GM18505 (cell line): ENCODE data around the gene OAS1.

Source experiments
- ATAC-seq: cut with Tn5 transposase; IDR thresholded peaks from one replicate; pipeline ENCODE4 v1.9.1; 2021; ENCODE audit not compliant: unreplicated experiment
- POLR2A ChIP-seq: IDR thresholded peaks from 4 replicates; pipeline ENCODE4 v1.6.1; 2011; ENCODE audit warnings: borderline replicate concordance; ENCODE audit not compliant: insufficient read depth, insufficient read length; ENCODE audit errors: extremely low read depth

Gene OAS1

DNA sequence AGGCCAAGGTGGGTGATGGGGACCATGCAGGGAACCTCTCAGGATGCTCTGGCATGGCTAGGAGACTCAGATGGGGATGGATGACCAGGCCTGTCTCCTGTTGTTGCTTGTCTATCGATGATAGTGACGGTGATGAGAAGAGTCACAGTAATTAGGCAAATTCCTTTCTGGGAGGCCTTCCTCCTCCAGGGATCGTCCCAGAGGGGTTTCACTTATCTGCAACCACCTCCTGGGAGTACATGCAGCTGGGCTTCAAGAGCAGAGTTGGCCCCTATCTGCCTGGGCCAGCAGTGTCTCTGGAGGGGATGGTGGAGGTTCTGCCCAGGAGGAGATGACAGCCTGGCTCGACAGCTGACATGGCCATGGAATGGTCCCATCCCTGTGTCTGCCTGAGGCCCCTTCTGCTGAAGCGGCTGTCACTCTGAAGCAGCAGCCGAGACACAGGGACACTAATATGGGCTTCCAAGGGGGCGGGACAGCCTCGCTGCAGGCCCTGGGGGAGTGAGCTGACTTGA is 27.5 kb upstream of the OAS1 start:
- no peak for TF ChIP-seq POLR2A
- no peak for ATAC-seq

DNA sequence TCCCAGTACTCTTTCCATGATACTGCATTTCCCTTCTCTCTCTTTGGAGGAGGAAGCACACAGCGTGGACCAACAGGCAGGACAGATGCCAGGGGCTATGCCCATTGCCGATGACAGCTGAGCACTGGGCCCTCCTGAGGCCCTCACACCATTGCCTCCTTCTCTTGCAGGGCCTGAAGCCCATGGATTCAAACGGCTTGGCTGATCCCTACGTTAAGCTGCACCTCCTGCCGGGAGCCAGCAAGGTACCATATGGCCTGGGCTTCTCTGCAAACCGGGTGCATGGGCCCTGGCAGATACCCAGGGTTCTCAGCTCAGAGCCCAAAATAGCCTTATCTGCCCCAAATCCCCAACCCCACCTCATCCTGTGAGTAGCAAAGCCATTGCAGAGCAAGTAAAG is 25.2 kb upstream of the OAS1 start:
- ATAC-seq = no peak
- TF ChIP-seq POLR2A = no peak

DNA sequence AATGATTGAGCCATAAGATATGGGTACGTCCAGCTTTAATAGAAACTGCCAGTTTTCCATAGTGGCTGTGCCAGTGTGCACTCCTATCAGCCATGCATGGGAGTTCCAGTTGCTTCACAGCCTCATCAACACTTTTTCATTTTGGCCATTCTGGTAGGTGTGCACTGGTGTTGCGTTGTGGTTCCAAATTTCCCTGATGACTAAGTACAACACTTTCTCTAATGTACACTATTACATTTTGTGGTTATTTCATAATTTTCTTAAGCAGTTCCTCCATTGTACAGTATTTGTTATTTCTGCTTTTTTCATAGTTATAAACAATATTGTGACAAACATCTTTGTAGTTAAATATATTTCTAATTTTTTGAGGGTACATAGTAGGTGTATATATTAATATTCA is 21.5 kb upstream of the OAS1 start:
- TF ChIP-seq POLR2A = no peak
- no peak for ATAC-seq

DNA sequence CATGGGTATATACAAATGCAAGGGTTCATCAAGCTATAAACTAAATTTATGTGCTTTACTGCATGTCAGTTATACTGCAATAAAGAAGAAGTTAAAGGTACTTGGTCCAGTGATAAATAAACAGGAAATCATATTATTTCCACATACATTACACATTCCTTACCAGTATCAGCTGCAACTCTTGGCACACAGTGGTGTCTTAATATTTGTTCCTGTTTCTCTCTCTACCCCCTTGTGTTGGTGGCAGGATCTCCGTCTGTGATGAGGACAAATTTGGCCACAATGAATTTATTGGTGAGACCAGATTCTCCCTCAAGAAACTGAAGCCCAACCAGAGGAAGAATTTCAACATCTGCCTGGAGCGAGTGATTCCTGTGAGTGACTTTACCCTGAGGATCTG is 19.2 kb upstream of the OAS1 start:
- ATAC-seq = no peak
- no peak for TF ChIP-seq POLR2A

DNA sequence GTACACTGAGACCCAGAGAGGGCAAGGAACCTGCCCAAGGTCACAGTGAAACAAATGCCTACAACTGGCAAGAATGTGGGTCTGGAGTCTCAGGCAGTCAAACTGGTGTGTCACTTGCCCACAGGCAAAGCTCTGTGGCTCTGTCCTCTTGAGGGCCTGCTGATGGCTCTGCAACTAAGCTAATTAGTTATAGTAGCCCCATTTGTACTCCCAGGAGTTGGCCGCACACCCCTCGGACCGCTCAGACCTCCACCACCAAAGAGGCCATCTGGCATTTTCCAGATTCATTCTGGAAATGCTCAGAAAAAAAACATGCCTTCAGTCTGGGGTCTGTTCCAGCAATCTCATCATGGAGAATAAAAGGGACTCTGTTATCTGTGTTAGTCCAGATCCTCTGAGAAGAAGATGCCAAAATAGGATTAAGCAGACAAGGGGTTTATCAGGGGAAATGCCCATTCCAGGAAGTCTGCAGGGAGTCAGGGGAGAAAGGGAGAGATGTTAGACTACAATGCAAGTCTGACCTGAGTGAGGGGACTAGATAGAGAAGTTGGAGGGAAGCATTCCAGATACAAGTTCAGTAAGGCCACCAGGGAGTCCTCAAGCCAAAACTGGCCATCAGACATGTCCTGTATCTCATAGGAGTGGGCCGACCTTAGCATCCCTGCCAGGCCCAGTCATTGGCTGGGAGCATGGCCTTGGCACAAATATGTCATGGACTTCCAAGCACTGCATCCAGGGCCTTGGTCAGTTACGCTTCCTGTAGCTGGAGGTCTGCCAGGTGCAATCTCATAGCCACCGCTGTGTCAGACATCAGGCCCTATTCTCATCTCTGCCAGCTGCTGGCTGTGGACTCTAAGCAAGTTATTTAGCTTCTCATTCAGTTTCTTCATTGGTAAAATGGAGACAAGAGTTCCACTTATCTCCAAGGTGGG is 15.4 kb upstream of the OAS1 start:
- TF ChIP-seq POLR2A = no peak
- ATAC-seq = no peak

DNA sequence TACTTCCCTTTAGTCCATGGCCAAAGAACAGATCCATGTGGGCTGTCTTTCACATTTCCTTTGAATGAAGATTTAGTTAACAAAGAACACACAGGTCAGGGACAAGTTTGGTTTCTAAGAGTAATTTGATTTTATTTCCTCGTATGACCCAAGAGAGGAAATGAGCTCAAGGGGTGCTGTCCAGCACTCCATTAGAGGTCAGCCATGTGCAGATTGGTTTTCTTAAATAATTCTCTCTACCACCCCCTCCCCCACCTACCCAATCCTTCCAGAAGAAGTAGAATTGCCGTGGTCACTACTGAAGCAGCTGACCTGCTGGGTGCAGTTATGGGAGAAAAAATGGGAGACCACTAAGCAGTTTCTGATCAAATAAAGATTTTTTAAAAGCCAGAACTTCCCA is 13.9 kb upstream of the OAS1 start:
- no peak for ATAC-seq
- TF ChIP-seq POLR2A = no peak

DNA sequence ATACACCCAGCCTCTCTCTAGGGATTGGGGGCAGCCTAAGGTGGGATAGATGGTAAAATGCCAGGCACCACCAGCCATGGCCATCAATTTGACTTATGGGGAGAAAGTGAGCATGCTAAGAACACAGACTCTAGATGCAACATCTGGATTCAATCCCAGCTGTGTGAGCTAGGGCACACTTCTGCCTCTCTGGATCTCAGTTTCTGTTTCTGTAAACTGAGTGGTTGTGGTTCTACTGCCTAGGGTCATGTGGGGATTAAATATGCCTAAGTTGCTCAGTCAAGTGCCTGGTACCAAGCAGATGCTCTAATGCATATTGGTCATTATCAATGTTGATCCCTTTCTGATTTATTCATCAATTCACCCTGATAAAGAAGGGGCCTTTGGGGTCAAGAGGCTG is 12.6 kb upstream of the OAS1 start:
- no peak for ATAC-seq
- no peak for TF ChIP-seq POLR2A

DNA sequence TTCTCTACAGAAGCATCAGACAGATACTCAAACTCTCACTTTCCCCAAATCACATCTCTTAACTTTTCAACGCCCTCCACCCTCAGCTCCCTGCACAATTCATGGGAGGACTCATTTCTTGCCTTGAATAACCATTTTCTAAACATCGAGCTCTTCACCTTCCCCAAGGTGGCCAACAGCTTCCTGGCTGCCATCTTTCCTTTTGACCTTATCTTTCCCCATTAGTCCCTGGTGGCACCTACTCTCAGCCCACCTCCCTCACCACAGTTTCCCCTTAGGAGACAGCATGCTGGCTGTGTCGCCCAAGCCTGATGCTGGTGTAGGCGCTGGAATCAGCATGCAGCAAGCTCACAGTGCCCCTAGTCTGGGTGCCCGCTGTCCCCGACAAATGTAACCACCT is 8.4 kb upstream of the OAS1 start:
- TF ChIP-seq POLR2A = no peak
- ATAC-seq = no peak

DNA sequence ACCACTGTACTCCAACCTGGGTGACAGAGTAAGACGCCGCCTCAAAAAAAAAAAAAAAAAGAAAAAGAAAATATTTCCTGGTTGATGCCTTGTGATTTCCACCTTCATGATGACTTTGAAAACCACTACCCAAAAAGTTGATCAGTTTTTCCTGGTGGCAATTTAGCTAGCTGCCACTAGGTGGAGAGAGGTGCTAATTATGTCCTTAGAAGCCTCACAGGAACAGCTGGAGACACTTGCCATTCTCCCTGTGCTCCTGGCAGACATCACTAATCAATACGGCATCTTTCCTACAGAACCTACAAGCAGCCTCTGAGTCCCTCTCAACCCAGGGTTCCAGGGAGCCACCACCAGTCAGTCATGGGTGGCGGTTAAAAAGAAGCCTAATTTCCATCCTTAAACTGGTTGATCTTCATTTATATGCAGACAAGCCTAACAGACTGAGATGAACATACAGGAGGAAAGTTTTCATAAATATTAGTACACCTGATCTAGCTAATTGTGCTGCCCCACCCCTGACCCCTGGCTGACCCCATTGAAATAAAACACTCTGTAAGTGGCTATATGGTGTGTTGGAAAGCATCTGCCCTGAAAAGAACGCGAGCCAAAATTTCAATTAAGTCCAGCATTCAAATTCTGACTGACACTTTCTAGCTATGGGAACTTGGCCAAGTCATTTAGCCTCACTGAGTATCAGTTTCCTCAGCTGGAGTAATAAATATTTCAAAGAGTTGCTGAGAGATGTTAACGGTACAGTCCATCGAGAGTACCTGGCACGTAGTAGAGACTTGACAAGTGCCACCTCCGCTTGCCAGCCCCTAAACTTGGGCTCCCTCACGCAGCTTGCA is 6.2 kb upstream of the OAS1 start:
- TF ChIP-seq POLR2A = no peak
- ATAC-seq = no peak

DNA sequence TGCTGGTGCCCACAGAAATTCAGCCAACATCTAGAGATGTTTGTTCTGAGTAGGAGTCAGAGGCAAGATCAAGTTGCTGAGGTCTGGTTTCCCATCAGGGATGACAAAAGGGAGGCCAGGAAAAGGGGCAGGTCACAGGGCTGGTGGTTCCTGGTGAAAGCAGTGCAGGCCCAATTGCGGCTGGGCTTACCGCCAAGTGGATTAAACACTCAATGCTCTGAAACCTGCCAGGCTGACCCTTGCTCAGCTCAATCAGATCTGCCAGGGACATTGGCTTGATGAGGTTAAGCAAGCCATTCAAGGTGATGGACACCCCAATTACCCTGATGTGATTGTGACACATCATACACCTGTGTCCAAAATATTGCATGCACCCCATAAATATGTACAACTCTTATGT is 5.5 kb upstream of the OAS1 start:
- no peak for TF ChIP-seq POLR2A
- ATAC-seq = no peak

DNA sequence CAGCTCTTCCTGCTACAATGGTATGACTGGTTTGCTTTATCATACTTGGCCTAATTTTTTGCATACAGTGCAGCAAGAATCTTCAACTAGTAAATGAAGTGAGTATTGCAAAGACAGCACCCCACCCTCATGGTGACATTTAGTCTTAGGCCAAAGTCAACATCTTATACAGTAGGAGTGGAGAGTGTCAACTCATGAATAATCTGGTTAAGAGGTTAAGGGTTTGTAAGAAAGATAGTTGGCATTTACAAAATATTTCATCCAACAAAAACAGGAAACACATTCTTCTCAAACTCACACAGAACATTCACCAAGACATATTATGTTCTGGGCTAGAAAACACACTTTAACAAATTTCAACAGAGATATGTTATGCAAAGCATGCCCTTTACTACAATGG is 2.2 kb upstream of the OAS1 start:
- ATAC-seq = no peak
- no peak for TF ChIP-seq POLR2A

DNA sequence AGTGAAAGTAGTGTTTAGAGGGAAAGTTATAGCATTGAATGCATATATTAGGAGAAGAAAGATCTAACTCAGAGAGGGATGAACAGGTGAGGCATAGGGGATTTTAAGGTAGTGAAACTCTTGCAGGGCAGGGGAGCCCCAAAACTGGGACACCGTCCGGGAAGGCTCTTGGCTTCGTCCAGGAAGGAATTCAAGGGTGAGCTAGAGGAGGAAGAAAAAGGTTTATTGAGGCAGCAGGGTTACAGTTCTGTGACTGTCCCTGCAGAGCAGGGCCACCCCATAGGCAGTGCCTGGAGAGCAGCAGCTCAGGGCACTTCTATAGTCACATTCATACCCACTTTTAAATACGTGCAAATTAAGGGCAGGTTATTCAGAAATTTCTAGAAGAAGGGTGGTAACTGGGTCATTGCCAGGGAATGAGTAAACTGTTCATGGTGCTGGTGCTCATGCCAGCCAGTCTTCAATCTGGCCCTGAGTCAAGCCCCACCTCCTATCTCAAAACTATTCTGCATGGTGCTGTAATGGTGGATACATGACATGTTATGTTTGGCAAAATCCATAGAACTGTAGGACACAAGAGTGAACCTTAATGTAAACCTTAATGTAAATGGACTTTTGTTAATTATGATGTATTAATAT is 1.2 kb upstream of the OAS1 start:
- TF ChIP-seq POLR2A = no peak
- no peak for ATAC-seq

DNA sequence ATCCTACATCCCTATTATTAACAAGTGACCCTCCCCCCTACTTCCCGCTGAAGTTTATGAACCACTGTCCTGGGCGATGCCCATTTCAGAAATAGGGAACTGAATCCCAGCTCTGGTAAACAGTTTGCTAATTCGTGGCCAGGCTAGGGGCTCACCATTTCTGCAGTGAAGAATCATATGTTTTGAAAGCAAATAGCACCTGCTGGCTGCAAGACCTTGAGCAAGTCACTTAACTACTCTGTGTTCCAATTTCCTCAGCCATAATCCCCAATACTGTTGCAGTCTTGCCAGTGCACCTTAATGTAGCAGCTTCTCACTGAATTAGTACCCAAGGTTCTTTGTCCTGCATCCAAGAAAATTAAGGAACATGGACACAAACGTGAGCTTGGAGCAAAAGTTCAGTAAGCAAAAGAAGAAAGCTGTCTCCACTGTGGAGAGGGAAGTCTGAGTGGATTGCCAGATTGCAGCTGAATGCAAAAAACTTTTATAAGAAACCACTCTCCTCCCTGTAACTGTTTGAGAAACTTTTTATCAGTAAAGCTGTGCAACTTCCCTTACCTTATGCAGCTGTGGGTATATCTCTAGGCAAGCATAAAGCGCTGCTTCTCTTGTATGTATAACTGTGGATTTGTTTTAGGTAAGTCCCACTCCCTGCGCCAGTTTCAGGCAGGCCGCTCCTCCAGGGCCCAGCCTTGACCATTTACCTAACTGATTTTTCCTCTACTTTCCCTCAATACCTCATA is 824 bp downstream of the OAS1 start:
- peak; percentile 51 for ATAC-seq
- TF ChIP-seq POLR2A = no peak

DNA sequence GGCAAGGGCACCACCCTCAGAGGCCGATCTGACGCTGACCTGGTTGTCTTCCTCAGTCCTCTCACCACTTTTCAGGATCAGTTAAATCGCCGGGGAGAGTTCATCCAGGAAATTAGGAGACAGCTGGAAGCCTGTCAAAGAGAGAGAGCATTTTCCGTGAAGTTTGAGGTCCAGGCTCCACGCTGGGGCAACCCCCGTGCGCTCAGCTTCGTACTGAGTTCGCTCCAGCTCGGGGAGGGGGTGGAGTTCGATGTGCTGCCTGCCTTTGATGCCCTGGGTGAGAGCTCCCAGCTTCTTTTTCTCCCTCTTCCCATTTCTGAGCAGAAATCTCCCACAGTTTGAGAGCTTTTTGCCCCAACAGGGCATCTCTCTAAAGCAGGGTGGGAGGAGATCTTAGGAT is 1.8 kb downstream of the OAS1 start:
- no peak for ATAC-seq
- no peak for TF ChIP-seq POLR2A

DNA sequence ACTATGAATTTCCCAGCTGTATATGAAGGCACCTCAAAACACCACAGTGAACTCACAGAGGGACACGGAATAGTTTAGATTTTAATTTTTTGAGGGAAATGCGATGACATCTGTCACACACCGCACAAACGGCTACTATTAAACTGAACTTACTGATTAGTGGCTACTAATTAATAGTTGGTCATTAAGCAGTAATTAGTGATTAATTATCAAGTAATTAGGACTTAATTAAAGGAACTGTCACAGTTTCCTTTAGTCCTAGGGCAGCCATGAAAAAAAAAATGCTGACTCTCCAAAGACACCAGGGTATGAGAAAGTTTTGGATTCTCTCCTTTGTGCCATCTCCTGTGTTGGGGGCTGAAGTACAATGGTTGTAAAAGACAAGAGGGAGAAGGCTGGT is 2.9 kb downstream of the OAS1 start:
- ATAC-seq = no peak
- no peak for TF ChIP-seq POLR2A
